Coronary artery (tissue), 2 donors: ENCODE measurements around the gene KCNK6.

ENCODE experiments used
- DNase-seq: peaks from one replicate; pipeline ENCODE4 v3.0.0-alpha.2; 2017; ENCODE audit warnings: low spot score
- H3K27ac ChIP-seq, 2 donors: fragments of 200-600 bp; sonication (generic); one replicate each; pipeline ENCODE4 v1.5.1; 2016 to 2019
- H3K4me3 ChIP-seq: fragments of 200-600 bp; sonication (generic); 2 replicates; pipeline ENCODE4 v1.5.1; 2016; ENCODE audit warnings: mild to moderate bottlenecking, moderate library complexity
- TF ChIP-seq, protein P1 (sequence below): fragments of 200-600 bp; sonication (generic); IDR thresholded peaks from one replicate; pipeline ENCODE4 v1.5.1; 2019; ENCODE audit warnings: antibody characterized with exemption

KCNK6 gene

DNA sequence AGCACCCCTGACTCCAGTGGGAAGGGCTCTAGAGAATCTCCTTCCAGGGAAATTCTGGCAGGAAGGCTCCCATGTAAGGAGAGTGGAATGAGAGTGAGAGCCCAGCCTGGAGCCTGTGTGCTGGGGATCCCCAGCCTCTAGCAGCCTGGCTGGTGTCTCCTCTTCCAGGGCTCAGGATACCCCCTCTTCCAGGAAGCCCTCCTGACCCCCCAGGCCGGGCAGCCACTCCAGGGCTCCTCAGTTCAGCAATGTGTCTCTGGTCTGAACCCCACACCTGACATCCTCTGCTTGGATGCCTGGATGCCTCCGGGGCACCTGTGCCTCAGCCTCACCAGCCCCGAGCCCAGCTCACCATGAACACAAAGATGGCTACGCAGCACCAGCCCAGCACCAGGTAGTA lies 12.6 kb upstream of the KCNK6 start:
- TF ChIP-seq, protein P1, sequence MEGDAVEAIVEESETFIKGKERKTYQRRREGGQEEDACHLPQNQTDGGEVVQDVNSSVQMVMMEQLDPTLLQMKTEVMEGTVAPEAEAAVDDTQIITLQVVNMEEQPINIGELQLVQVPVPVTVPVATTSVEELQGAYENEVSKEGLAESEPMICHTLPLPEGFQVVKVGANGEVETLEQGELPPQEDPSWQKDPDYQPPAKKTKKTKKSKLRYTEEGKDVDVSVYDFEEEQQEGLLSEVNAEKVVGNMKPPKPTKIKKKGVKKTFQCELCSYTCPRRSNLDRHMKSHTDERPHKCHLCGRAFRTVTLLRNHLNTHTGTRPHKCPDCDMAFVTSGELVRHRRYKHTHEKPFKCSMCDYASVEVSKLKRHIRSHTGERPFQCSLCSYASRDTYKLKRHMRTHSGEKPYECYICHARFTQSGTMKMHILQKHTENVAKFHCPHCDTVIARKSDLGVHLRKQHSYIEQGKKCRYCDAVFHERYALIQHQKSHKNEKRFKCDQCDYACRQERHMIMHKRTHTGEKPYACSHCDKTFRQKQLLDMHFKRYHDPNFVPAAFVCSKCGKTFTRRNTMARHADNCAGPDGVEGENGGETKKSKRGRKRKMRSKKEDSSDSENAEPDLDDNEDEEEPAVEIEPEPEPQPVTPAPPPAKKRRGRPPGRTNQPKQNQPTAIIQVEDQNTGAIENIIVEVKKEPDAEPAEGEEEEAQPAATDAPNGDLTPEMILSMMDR, result no peak
- H3K4me3 ChIP-seq, result no peak overlapping the region
- no peak overlapping the region for H3K27ac ChIP-seq
- DNase-seq, result no peak

DNA sequence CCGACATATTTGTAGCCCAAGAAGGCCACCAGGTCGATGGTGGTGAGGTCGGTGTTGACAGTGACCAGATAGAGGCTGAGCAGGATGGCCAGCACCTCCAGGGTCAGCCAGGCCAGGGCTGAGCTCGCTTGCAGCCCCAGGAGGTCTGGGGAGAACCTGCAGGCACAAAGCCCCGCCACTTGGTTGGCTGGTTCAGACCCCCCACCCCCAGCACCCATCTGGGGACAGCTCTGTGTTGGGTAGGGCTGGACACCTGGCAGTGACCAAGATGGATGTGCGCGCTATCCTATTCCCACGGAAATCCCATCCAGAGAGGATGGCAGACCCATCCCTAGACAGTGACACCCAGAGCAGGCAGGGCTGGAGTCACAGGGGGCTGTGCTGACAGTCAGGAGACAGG lies 12.0 kb upstream of the KCNK6 start:
- no peak for DNase-seq
- Histone ChIP-seq H3K4me3 (no peak overlapping the region), H3K27ac (no peak overlapping the region)
- TF ChIP-seq, protein P1, result no peak

DNA sequence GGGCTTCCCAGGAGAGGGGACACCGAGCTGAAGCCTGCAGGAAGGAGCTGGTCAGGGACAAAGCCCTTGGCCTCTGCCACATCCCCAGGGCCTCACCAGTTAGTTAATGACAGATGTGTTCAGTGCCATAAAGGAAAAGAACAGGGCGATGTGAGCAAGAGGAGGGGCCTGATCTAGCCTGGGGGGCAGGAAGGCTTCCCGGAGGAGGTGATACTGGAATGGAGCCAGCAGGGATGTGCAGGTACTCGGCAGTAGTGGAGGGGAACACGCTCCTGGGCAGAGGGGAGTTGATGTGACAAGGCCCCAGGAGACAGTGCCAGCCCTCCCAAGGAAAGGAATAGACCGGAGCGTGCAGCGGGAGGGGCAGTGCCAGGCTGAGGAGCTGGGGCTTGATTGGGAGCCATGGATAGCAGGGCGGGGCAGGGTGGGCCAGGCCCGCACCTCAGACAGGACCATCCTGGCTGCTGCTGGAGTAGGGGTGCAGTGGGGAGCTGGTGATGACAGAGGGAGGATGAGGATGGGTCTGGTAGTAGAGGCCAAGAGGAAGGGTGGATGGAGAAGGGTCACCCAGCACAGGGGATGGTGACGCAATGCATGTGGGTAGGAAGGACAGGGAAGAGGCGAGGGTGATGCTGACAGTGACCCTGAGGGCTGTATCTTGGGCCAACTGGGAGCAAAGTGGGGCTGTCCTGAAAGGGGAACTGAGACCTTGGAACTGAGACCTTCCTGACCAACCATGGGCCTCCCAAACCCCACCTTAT lies 11.5 kb upstream of the KCNK6 start:
- Histone ChIP-seq H3K4me3 (no peak overlapping the region), H3K27ac (no peak overlapping the region)
- DNase-seq, result no peak
- TF ChIP-seq, protein P1, result no peak

DNA sequence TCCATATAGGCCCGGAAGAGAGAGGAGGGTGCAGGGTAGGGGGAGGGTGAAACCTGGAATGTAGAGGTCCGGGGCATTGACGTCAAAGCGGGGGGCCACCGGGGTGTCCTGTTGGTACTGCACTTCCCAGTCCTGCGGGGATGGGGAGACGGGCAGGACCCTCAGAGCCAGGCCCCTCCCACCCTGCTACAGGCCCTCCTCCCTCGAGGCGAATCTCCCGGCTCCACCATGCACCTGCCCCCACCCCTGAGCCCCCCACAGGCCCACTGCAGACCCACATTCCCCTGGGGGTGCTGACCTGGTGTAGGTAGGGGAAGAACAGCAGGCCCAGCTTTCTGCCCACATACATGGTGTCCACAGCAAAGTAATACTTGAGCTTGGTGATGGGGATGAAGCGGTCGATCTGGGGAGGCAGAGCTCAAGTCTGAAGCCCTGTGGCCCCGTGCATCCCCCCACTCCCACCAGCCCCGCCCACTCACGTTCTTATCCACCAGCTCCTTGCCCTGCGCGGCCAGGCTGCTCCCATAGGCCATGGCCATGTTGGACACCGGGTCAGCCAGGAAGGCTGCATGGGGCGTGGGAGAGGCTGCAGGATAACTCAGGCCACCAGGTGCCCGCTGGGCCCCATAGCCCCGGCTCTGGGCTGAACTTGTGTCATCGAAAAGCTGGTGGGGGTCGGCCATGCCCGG lies 10.6 kb upstream of the KCNK6 start:
- TF ChIP-seq, protein P1, result no peak
- no peak for DNase-seq
- Histone ChIP-seq H3K4me3 (no peak overlapping the region), H3K27ac (no peak overlapping the region)

DNA sequence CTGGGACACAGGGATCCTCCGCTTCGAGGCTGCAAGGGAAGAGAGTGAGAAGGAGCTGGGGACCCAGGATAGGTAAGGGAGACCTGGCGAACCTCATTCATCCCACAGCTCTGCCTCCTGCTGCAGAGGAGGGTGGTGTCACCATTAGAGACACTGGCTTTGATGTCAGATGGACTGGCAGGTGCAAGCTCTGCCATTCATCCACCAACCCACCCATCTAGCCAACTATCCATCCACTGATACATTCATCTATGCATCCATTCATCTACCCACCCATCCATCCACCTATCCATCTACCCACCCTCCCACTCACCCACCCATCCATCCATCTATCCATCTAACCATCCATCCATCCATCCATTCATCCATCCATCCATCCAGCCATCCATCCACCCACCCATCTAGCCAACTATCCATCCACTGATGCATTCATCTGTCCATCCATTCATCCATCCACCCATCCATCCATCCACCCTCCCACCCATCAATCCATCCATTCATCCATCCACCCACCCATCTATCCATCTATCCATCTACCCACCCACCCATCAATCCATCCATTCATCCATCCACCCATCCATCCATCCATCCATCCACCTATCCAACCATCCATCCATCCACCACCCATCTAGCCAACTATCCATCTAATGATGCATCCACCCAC lies 9.9 kb upstream of the KCNK6 start:
- H3K4me3 ChIP-seq, result no peak overlapping the region
- no peak overlapping the region for H3K27ac ChIP-seq
- TF ChIP-seq, protein P1, result no peak
- DNase-seq, result no peak

DNA sequence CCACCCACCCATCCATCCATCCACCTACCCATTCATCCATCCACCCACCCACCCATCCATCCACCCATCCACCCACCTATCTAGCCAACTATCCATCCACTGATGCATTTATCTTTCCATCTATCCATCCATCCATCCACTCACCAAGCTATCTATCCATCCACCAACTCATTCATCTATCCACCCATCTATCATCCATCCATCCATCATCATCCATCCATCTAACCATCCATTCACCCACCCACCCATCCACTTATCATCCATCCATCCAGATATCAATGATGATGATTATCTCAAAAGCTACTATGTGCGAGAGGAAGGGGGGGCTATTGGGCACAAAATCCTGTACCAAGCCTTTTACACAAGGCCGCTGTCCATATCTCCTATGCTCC lies 9.4 kb upstream of the KCNK6 start:
- TF ChIP-seq, protein P1, result no peak
- no peak overlapping the region for H3K4me3 ChIP-seq
- no peak overlapping the region for H3K27ac ChIP-seq
- DNase-seq, result no peak
